Fibroblast of peridontal ligament (primary cell): ENCODE measurements around the gene ENO1.
"Not testable (repeated sequence)": the region's sequence is repeated elsewhere in the genome, so short reads cannot be mapped to it uniquely, and the experiment has no call there.

ENCODE experiments used
- DNase-seq: peaks from one replicate; pipeline ENCODE4 v3.0.0-alpha.2; 2010; ENCODE audit errors: extremely low read depth

Gene ENO1

DNA sequence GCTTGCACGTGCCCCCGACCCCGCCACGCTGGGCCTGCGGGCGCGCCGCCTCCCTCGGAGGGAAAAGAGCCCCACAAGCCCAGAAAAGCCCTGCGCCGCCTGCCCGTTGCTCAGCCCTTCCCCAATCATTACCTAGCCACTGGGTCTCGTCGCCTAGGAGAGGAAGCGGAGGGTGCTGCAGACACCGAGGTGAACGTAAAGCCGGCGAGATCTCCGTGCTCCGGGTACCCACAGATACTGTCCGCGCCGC is at the start of gene ENO1:
ENO1 (minus strand) TSS at position 239 of the 250 bp plus-strand sequence. CDS start 3,778 bp downstream, outside the sequence.
- DNase-seq, result no peak

DNA sequence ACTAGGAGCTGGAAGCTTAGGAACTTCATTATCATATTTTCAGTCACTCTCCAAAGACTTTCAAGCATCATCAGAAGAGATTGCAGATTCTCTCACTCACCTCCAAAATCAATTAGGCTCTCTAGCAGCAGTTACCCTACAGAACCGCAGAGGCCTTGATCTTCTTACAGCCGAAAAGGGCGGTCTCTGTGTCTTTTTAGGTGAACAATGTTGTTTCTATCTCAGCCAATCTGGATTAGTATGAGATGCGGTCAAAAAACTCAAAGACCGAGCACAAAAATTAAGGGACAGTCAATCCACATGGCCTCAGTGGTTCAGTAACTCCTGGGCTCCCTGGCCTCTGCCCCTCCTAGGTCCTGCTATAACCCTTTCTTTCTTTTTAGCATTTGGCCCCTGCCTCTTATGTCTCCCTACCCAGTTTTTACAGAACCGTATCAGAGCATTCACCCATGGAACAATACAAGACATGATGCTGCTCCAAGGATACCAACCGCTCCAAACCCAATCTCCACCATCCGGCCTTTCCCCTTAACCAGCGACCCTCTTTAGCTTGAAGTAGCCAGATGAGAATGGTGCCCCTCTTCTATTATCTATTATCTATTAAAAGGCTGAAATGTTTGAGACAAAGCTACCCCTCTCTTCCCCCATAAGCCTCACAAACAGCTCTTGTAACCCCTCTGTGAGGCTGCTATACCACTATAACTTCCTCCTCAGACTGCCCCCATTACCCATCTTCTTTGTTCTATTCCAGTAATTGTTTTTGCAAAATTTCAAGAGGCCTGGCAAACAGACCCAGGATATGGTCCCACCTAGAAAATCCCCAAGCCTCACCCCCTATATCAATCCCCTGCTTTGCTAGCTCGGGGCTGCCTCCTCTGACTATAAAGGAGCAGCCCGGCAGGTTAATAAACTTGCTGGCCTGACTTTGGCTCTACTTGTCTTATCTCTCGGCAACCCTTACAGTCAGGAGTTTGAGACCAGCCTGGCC is 48.5 kb upstream of the ENO1 start:
- DNase-seq, result no peak

DNA sequence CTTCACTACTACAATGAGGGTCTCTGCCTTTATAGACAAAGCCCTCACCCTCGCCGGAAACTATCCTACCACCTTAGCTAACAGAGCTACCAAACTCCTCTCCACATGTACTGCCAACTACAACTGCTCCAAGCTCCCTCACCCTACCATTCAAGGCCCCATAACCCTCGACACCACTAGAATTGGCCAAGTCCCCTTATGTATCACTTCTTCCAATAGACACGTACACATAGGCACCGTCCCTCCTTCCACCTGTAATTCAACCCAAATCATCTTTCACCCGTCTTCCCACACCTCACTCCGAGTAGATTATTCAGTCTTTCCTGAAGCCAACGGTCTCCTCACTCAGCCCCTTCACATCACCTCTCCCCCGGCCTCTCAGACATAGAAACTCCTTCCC is 47.5 kb upstream of the ENO1 start:
- DNase-seq, result no peak

DNA sequence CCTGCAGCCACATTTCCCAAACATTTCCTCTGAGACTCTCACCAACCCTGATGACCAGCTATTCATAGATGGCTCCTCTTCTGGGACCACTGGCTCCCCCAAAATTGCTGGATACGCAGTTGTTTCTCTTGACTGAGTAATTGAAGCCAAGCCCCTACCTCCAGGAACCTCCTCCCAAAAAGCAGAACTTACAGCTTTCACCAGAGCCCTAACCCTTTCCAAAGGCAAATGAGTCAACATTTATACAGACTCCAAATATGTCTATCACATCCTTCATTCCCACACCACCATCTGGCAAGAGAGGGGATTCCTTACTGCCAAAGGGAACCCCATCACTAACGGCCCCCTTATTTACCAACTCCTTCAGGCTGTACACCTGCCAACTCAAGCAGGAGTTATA is 46.9 kb upstream of the ENO1 start:
- no peak for DNase-seq

DNA sequence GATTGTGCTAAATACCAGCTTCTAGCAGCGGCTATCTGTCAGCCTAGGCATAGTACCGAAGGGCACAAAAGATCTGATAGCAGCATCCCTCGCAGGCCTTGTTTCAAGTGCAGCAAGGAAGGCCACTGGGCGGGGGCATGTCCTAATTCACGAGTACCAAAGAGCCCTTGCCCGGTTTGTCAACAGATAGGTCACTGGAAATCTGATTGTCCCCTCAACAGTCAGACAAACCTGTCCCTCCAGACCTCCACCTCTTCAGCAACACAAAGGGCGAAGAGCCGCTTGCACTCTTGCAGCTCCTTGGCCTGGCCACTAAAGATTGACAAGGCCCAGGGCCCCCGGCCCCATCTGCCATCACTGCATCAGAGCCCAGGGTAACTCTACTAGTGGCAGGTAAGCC is 44.5 kb upstream of the ENO1 start:
- no peak for DNase-seq

DNA sequence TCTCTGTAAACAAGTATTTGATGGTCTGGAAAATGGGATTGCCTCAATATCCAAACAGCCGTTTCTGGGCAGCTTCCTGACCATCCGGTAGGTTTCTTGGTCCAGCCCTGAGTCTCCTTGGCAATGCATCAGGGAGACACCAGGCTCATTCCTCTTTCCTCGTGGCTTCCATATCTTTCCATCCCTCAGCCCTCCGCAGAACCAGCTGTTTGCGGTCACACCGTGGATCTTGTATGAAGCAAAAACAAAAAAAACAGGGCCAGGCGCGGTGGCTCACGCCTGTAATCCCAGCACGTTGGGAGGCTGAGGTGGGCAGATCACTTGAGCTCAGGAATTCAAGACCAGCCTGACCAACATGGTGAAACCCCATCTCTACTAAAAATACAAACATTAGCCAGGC is 39.0 kb upstream of the ENO1 start:
- DNase-seq, result not testable (repeated sequence)

DNA sequence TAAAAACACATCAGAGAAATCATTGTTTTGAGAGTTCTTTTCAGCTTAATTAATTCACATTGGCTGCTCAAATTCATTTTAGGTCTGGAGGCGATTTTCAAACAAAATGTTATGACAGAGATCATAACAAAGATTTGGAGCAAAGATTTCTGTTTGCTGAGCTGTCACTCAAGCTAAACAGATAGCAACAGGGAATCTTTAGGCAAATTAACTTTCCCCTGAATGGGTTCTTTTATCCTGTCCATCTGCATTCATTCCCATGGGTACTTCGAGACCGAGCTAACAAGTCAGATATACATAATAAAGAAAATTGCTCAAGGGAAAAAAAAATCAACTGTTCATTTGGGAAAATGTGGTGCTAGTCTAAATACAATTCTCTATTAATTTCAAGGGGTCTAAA is 37.0 kb upstream of the ENO1 start:
- no peak for DNase-seq

DNA sequence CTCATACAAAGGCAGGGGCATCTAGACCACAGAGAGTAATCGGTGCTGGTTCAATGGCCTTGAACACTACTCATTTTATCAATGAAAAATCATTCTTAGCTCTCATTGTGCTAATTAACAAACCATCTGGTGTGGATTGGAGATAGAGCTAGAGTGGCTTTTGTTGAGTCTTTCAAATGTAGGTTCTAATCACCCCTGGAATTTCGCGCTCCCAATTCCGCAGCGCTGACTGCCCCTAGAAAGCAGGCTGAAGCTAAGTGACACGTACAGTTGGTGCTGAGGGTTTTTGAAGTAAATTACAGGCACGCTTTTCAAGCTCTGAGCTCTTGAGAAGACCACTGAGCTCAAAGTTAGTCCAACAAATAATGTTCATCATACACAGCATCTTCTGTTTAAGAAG is 36.0 kb upstream of the ENO1 start:
- DNase-seq, result no peak

- DNase-seq, result no peak
These were observed 35.0 kb upstream of the ENO1 start for GRCh38 chr1:8913457-8913856.

DNA sequence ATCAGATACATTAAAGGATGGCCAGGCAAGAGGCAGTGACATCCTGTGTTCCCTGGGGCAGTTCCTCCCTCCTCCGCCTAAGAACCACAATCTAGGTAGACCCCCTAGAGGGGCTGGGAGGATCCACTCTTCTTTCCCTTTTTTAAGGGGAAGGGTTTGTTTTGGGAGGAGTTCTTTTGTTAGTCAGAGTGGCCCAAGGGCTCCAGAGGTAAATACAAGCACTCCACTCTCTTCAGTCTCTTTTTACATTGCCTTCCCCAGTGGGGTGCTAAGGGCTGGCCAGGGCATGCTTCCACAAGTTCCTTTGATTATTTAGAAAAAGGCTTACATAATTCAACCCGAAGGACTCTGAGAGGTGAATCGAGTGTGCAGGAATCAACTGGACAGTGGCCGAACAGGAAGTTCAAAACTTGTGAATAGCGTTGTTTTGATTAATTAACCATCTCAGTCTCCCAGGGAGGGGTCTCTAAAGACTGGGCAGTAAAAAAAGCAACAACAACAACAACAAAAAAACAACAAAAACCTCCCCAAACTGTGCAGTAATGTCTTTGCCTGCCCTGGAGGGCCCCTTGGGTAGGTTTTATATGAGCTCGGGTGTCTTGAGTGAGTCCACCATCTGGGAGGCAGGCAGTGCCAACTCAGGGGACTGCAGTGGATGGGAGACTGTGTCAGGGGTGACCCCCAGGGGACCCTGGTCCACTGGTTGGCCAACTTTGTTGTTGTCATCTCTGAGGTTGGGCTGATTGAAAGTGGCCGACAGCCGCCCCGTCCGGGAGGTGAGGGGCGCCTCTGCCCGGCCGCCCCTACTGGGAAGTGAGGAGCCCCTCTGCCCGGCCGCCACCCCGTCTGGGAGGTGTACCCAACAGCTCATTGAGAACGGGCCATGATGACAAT is 33.2 kb upstream of the ENO1 start:
- no peak for DNase-seq

- no peak for DNase-seq
These were observed 32.4 kb upstream of the ENO1 start for GRCh38 chr1:8910914-8911313.

- DNase-seq, result no peak
These were observed 31.8 kb upstream of the ENO1 start for GRCh38 chr1:8910331-8910730.

DNA sequence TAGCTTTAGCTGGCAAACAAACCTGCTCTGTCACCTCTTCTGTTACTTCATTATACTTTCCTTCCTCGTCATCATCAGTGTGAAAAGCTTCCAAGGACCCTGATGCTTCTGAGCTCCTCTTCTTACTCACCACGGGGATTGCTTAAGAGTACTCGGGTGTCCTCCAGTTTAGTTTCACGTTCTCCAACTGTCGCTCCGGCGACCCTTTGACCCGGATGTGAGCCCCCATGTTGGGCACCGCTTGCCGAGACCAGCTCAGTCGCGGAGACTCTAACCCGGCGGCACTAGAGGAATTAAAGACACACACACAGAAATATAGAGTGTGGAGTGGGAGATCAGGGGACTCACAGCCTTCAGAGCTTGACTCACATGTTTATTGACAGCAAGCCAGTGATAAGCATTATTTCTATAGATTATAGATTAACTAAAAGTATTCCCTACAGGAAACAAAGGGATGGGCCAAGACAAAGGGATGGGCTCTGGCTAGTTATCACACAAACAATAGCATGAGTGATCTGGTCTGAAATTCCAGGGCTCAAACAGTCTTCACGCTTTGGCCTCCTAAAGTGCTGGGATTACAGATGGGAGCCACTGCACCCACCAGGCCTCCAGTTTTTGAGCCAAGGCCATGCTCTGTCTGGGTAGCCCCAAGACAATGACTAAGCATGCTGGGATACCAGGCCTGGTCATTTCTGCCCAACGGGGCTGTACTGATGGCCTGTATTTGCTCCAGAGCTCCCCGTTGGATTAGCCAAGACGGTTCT is 30.1 kb upstream of the ENO1 start:
- no peak for DNase-seq

DNA sequence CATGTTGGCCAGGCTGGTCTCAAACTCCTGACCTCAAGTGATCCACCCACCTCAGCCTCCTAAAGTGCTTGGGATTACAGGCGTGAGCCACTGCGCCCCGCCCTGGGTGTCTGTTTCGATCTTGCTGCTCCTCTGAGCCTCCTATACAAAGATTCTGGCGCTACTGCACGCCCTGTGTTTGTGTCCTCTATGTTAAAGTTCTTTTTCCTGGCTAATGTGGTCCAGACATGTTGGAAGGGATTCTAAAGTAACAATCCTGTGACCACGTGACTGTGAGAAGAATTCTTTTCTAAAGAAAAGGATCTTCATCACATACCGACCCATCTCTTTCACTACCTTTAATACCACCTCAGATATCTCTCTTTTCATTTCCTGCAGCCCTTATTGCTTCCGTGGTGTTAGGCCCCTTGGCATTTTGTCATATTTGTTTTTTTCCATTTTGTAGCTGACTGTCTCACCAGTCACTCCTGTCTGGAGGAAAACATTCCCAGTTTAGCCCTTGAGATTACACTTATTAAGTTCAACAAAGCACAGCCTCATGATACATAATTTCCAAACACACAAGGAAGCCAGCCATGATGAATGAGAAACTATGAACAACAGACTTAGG is 27.2 kb upstream of the ENO1 start:
- DNase-seq, result peak; percentile 32

DNA sequence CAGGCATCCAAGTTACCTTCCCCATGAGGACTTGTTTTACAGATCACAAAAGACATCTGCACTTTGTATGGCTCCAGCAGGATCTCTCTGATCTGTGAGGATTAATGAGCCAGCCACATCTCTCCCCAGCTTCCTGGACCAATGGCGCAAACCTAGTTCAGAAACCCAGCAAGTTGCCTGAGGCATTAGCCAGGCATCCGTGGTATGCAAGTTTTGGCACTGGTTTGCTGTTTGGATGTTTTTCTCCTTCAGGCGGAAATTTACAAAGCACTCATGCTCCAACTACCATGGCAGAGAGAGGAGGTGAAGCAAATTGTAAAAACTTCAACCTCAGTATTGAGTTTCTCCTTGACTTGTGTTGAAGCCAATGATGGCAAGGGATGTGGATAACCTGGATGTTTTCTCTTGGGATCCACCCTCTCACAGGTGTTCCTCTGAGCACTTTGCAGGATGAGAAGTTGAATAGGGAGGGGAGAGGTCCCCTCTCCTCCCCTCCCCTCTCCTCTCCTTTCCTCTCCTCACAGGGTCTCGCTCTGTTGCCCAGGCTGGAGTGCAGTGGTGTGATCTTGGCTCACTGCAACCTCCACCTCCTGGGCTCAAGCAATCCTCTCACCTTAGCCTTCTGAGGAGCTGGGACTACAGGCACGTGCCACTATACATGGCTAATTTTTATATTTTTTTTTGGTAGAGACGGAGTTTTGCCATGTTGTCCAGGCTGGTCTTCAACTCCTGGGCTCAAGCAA is 25.6 kb upstream of the ENO1 start:
- DNase-seq, result peak; percentile 96

GRCh38 chr1:8903410-8903809 is 24.9 kb upstream of the ENO1 start:
- DNase-seq, result peak; percentile 23

DNA sequence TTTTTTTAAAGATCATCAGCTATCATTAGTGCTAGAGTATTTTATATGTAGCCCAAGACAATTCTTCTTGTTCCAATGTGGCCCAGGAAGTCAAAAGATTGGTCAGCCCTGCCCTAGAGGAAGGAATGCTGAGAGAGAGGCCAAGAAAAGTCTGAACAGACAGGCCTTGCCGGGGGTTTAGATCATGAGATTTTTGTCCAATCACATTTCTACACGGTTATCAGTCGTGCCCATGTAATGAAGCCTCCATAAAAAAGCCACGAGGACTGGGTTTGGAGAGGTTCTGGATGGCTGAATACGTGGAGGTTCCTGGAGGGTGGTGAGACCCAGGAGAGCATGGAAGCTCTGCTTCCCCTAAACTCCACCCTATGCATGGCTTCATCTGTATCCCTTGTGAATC is 24.3 kb upstream of the ENO1 start:
- DNase-seq, result peak; percentile 42

DNA sequence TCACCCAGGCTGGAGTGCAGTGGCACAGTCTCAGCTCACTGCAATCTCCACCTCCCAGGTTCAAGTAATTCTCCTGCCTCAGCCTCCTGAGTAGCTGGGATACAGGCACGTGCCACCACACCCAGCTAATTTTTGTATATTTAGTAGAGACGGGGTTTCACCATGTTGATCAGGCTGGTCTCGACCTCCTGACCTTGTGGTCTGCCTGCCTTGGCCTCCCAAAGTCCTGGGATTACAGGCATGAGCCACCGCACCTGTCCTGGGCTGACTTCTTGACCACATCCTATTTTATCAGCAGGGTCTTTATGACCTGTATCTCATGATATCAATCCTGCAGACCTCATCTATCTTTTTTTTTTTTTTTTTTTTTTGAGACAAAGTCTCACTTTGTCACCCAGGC is 22.2 kb upstream of the ENO1 start:
- DNase-seq, result not testable (repeated sequence)

DNA sequence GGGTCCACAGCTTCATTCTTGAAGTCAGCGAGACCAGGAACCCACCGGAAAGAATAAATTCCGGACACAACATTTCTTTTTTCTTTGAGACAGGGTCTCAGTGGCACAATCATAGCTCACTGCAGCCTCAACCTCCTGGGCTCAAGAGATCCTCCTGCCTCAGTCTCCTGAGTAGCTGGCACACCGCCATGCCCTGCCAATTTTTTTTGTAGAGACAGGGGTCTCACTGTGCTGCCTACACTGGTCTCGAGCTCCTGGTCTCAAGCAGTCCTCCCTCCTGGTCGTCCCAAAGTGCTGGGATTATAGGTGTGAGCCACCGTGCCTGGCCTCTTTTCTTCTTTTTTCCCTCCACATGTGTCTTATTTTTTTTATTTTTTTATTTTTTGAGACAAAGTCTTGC is 20.6 kb upstream of the ENO1 start:
- no peak for DNase-seq

- not testable (repeated sequence) for DNase-seq
These were observed 19.9 kb upstream of the ENO1 start for GRCh38 chr1:8898418-8898817.

DNA sequence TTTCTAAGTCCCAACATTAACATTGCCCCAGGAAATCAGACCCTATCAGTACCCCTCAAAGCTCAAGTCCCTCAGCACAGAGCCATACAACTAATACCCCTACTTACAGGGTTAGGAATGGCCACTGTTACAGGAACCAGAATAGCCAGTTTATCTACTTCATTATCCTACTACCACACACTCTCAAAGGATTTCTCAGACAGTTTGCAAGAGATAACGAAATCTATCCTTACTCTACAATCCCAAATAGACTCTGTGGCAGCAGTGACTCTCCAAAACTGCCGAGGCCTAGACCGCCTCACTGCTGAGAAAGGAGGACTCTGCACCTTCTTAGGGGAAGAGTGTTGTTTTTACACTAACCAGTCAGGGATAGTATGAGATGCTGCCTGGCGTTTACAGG is 19.0 kb upstream of the ENO1 start:
- DNase-seq, result not testable (repeated sequence)
